Measurements from ENCODE around the gene ACTN4. TPM values are rescaled to one million over a fixed set of nuclear protein-coding genes. Genes with fewer than 3 reads are reported as not detected.

Gene ACTN4
- polyA plus RNA-seq, 2 of the 4 experiments (the other 2 are of a cell fraction) = 605 to 967 TPM

- H3K4me3 ChIP-seq = no peak overlapping the region
- peak overlapping the region; percentile 77 for H3K4me2 ChIP-seq
- TF ChIP-seq FOXS1 (CRISPR knock-in tag; IDR thresholded peaks at IDR 0.05) = no peak
- H3K9me3 ChIP-seq = no peaks in the 10 kb centered on the region
- H3K4me1 ChIP-seq = peaks cover 75% of the 10 kb centered on the region
- CTCF ChIA-PET = interaction anchor here (0.6 to 38.0 kb wide), 15 partner anchors 9 to 331 kb away, joined by 3 to 764 read pairs (median 7); partner anchors contain the start of genes ACTN4, FAM98C, MRPS12 and SARS2
- FAIRE-seq (peak; percentile 87), ATAC-seq (peak in 1 of 2 experiments; percentile 13; a peak in 4 of 6 replicates), DNase-seq (ENCODE audit: low read depth in 1 of 2, low spot score in 1 of 2) (peak in 1 of 2 experiments; percentile 73)
- peak overlapping the region; percentile 71 to 84 for H3K27ac ChIP-seq
- POLR2A ChIA-PET = interaction anchor here (1.0 to 3.2 kb wide), 9 partner anchors 8 to 197 kb away, joined by 3 to 14 read pairs (median 5); partner anchors contain the start of genes ACTN4, ECH1, EIF3K and MRPS12
- 66% methylated on average over 4 of the region's 4 CpGs for WGBS (ENCODE audit: missing lambda C conversion rate)
Measured at GRCh38 chr19:38734176-38734425, 86.7 kb downstream of the ACTN4 start.

GRCh38 chr19:38734426-38735256, 87.2 kb downstream of the ACTN4 start:
- WGBS (ENCODE audit: missing lambda C conversion rate) = 60% methylated on average over 12 of the region's 13 CpGs
- Histone ChIP-seq H3K4me2 (peak overlapping the region; percentile 77), H3K27ac (peak overlapping the region; percentile 71 to 84), H3K4me1 (peaks cover 69% of the 10 kb centered on the region), H3K9me3 (no peaks in the 10 kb centered on the region), H3K4me3 (peak overlapping the region; percentile 41)
- CTCF ChIA-PET = interaction anchor here (0.6 to 38.0 kb wide), 25 partner anchors 8 to 332 kb away, joined by 3 to 764 read pairs (median 4); partner anchors contain the start of genes ACTN4, FAM98C, MRPS12 and SARS2
- peak; percentile 65 to 67 for DNase-seq (ENCODE audit: low read depth in 1 of 2, low spot score in 1 of 2)
- no peak for FAIRE-seq
- peak; percentile 12 to 41 for ATAC-seq
- POLR2A ChIA-PET = interaction anchor here (1.0 to 3.2 kb wide), 10 partner anchors 9 to 196 kb away, joined by 3 to 14 read pairs (median 5); partner anchors contain the start of genes ACTN4, ECH1, EIF3K and MRPS12
- TF ChIP-seq ATOH8 (CRISPR knock-in tag; IDR thresholded peaks at IDR 0.05; ENCODE audit: low read depth) (no peak), KDM1A (IDR thresholded peaks at IDR 0.05; ENCODE audit: low read depth) (no peak), HOXA7 (CRISPR knock-in tag; IDR thresholded peaks at IDR 0.05) (peak; percentile 55), JUNB (IDR thresholded peaks at IDR 0.05) (no peak), TP53 (CRISPR knock-in tag; IDR thresholded peaks at IDR 0.05) (peak; percentile 45; the same call in 1 of the 2 replicates), ZNF302 (CRISPR knock-in tag; IDR thresholded peaks at IDR 0.05) (no peak), HOXB13 (CRISPR knock-in tag; IDR thresholded peaks at IDR 0.05; ENCODE audit: low read depth) (no peak), CTCF (IDR thresholded peaks at IDR 0.05) (no peak), MAZ (IDR thresholded peaks at IDR 0.05; ENCODE audit: borderline replicate concordance, low read depth, low read length) (no peak), PBX3 (IDR thresholded peaks at IDR 0.05) (peak; percentile 43), GATA3 (IDR thresholded peaks at IDR 0.05; ENCODE audit: borderline replicate concordance) (0 out of 2 replicates have a peak, but pooled peaks have one; percentile 34), POLR2AphosphoS2 (conservative IDR thresholded peaks at IDR 0.05; ENCODE audit: low read length) (peak; percentile 65; the same call in 1 of the 2 replicates), ESRRA (IDR thresholded peaks at IDR 0.05; ENCODE audit: borderline replicate concordance, low read length) (no peak), TFCP2L1 (CRISPR knock-in tag; IDR thresholded peaks at IDR 0.05) (peak; percentile 35; the same call in 1 of the 2 replicates), EP300 (IDR thresholded peaks at IDR 0.05) (no peak)

- Histone ChIP-seq H3K4me2 (peak overlapping the region; percentile 77), H3K9me3 (no peaks in the 10 kb centered on the region), H3K27ac (peak overlapping the region; percentile 71 to 84), H3K4me3 (peak overlapping the region; percentile 41), H3K4me1 (peaks cover 64% of the 10 kb centered on the region)
- ChIA-PET POLR2A (interaction anchor here (1.2 to 3.2 kb wide), 7 partner anchors 12 to 195 kb away, joined by 3 to 14 read pairs (median 5); partner anchors contain the start of genes ECH1, EIF3K, MRPS12 and SARS2), CTCF (interaction anchor here (0.6 to 38.0 kb wide), 15 partner anchors 9 to 332 kb away, joined by 3 to 764 read pairs (median 4); partner anchors contain the start of genes ACTN4, FAM98C, MRPS12 and SARS2)
- DNase-seq (ENCODE audit: low read depth in 1 of 2, low spot score in 1 of 2) = peak; percentile 63 to 69
- ATAC-seq = peak; percentile 3 to 33; a peak in 4 of 6 replicates
- WGBS (ENCODE audit: missing lambda C conversion rate) = 43% methylated on average over 14 of the region's 18 CpGs
- FAIRE-seq = no peak
- TF ChIP-seq ZC3H11A (IDR thresholded peaks at IDR 0.05) (no peak), RFX5 (IDR thresholded peaks at IDR 0.05) (no peak), HES2 (IDR thresholded peaks at IDR 0.05) (no peak), SREBF2 (IDR thresholded peaks at IDR 0.05) (no peak), FOXS1 (CRISPR knock-in tag; IDR thresholded peaks at IDR 0.05) (no peak), TP53 (CRISPR knock-in tag; IDR thresholded peaks at IDR 0.05) (no peak), EHMT2 (IDR thresholded peaks at IDR 0.05; ENCODE audit: low read depth) (no peak), TFCP2L1 (CRISPR knock-in tag; IDR thresholded peaks at IDR 0.05) (peak; percentile 86), JUN (IDR thresholded peaks at IDR 0.05) (no peak; a peak in 1 of 5 replicates), FOSB (CRISPR knock-in tag; IDR thresholded peaks at IDR 0.05) (peak; percentile 82), CHD2 (IDR thresholded peaks at IDR 0.05; ENCODE audit: low read length, partially characterized antibody) (no peak), HOXA7 (CRISPR knock-in tag; IDR thresholded peaks at IDR 0.05) (no peak; the same call in 1 of the 2 replicates), ELK1 (IDR thresholded peaks at IDR 0.05; ENCODE audit: low read depth, low read length) (no peak), RNF2 (IDR thresholded peaks at IDR 0.05; ENCODE audit: borderline replicate concordance, low read depth) (no peak), CHD4 (IDR thresholded peaks at IDR 0.05; ENCODE audit: borderline replicate concordance) (no peak)
Measured at GRCh38 chr19:38735257-38735686, 87.8 kb downstream of the ACTN4 start.
